ENCODE measurements around the gene SYTL1. TPM values are rescaled to one million over a fixed set of nuclear protein-coding genes. Genes with fewer than 3 reads are reported as not detected.

Gene SYTL1
- total and polyA plus RNA-seq, 9 of the 15 experiments (the other 6 are each of a cell fraction or from before 2014, with no cell fraction given), result 0.04 to 9.3 (median 1.7) TPM

DNA sequence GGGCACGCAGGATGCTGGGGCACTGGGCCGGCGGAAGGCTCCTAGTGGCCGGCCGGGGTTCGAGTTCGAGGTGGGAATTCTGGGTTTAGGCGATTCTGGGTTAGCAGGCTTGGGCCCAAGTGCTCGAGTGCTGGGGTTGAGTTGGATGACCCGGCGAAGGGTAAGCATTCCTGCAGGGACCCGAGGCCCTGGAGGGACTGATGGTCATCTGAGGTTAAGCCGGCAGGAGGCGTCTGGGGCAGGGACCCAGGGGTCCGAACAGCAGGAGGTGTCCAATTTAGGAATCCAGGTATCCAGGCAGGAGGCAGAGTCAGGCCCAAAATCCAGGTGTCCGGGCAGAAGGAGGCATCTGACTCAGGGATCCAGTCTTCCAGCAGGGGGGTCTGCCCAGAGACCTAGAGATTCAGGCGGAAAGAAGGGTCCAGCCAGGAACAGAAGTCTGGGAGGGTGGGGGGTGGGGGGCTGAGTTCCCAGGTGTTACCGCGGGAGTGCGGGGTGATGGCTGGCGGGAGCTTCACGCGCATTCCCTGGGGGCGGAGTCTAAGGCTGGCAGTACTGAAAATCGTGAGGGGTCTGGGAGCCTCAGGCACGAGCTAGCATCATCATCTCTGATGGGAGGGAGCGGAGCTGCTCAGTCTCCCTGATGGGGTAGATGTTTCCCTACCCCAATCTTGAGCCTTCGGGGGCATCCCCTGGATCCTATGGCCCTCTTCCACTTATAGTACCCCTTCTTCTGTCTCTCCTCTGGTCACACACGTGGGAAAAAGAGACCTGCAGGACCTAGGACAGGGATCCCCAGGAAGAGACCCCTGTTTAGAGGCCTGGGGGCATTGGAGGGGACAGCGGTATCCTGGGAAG is 51.2 kb downstream of the SYTL1 start (continued):
- TF ChIP-seq MED1 (CRISPR knock-in tag; IDR thresholded peaks at IDR 0.05; ENCODE audit: borderline replicate concordance), result no peak
- no peak for TF ChIP-seq NFE2 (IDR thresholded peaks at IDR 0.05; ENCODE audit: low read depth)
- TF ChIP-seq CREBBP (IDR thresholded peaks at IDR 0.05; ENCODE audit: low read depth, low read length), result no peak
- no peak for TF ChIP-seq KDM4B (IDR thresholded peaks at IDR 0.05; ENCODE audit: borderline replicate concordance in 2 of 2, low read depth in 1 of 2)
- TF ChIP-seq ATF4 (CRISPR knock-in tag; IDR thresholded peaks at IDR 0.05), result no peak
- no peak for TF ChIP-seq ZNF263 (CRISPR knock-in tag; IDR thresholded peaks at IDR 0.05; ENCODE audit: borderline replicate concordance)
- TF ChIP-seq, protein P1, sequence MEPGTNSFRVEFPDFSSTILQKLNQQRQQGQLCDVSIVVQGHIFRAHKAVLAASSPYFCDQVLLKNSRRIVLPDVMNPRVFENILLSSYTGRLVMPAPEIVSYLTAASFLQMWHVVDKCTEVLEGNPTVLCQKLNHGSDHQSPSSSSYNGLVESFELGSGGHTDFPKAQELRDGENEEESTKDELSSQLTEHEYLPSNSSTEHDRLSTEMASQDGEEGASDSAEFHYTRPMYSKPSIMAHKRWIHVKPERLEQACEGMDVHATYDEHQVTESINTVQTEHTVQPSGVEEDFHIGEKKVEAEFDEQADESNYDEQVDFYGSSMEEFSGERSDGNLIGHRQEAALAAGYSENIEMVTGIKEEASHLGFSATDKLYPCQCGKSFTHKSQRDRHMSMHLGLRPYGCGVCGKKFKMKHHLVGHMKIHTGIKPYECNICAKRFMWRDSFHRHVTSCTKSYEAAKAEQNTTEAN (CRISPR knock-in tag; IDR thresholded peaks at IDR 0.05), result no peak
- peak; percentile 61; the same call in 1 of the 2 replicates for TF ChIP-seq SMARCA5 (IDR thresholded peaks at IDR 0.05)
- 0 out of 2 replicates have a peak, but pooled peaks have one; percentile 45 for TF ChIP-seq KAT7 (CRISPR knock-in tag; IDR thresholded peaks at IDR 0.05; ENCODE audit: borderline replicate concordance)
- peak in 1 of 2 experiments; percentile 36; a peak in 1 of 4 replicates for TF ChIP-seq RAD21 (CRISPR knock-in tag; conservative IDR thresholded peaks at IDR 0.05 in 1 of 2, IDR thresholded peaks at IDR 0.05 in 1 of 2)
- peak; percentile 91 for TF ChIP-seq FOSL1 (tag; conservative IDR thresholded peaks at IDR 0.05)
- TF ChIP-seq HES1 (IDR thresholded peaks at IDR 0.05; ENCODE audit: low read depth), result no peak
- no peak for TF ChIP-seq TOE1 (IDR thresholded peaks at IDR 0.05; ENCODE audit: borderline replicate concordance)
- no peak for TF ChIP-seq TOE1 (CRISPR knock-in tag; IDR thresholded peaks at IDR 0.05; ENCODE audit: borderline replicate concordance, low read depth)
- TF ChIP-seq MCM7 (IDR thresholded peaks at IDR 0.05), result no peak
- no peak for TF ChIP-seq ZNF766 (CRISPR knock-in tag; conservative IDR thresholded peaks at IDR 0.05)
- TF ChIP-seq HDAC2 (IDR thresholded peaks at IDR 0.05), result 0 out of 2 replicates have a peak, but pooled peaks have one; percentile 26
- no peak for TF ChIP-seq ZNF512 (tag; IDR thresholded peaks at IDR 0.05)

All from K562 (cell line).